Subcutaneous abdominal adipose tissue (tissue), 5 donors: ENCODE results near the gene CDK15.
"Not testable (repeated sequence)": the region's sequence is repeated elsewhere in the genome, so short reads cannot be mapped to it uniquely, and the experiment has no call there.

Experiments
- H3K27ac ChIP-seq: one replicate; pipeline ENCODE4 v1.7.0; 2013; ENCODE audit warnings: low read depth, mild to moderate bottlenecking, inconsistent platforms, low read length, moderate library complexity
- H3K27me3 ChIP-seq, 5 donors: one replicate each; pipeline ENCODE4 v1.7.0; 2013; ENCODE audit warnings: low read length in 5 of 5, inconsistent platforms in 1 of 5; ENCODE audit not compliant: control insufficient read depth in 5 of 5, insufficient read depth in 4 of 5
- H3K36me3 ChIP-seq, 5 donors: one replicate each; pipeline ENCODE4 v1.7.0; 2013; ENCODE audit warnings: low read length in 5 of 5; ENCODE audit not compliant: control insufficient read depth in 5 of 5, insufficient read depth in 5 of 5
- H3K4me1 ChIP-seq, 5 donors: one replicate each; pipeline ENCODE4 v1.7.0; 2013; ENCODE audit warnings: low read length in 5 of 5, mild to moderate bottlenecking in 3 of 5, moderate library complexity in 1 of 5; ENCODE audit not compliant: control insufficient read depth in 5 of 5, insufficient read depth in 5 of 5
- H3K4me3 ChIP-seq, 5 donors: one replicate each; pipeline ENCODE4 v1.7.0; 2013; ENCODE audit warnings: low read length in 5 of 5, low read depth in 1 of 5
- H3K9ac ChIP-seq, 5 donors: one replicate each; pipeline ENCODE4 v1.7.0; 2013; ENCODE audit warnings: low read length in 5 of 5, mild to moderate bottlenecking in 4 of 5, moderate library complexity in 3 of 5
- H3K9me3 ChIP-seq, 5 donors: one replicate each; pipeline ENCODE4 v1.7.0; 2013; ENCODE audit warnings: low read length in 5 of 5; ENCODE audit not compliant: control insufficient read depth in 5 of 5
- donor health status: healthy.
- donor health status: healthy.
- donor health status: healthy.
- donor health status: healthy.
- donor health status: healthy.

Gene CDK15

GRCh38 chr2:201840726-201841125 lies 34.4 kb downstream of the CDK15 start:
- Histone ChIP-seq H3K4me1 (no peaks in the 10 kb centered on the region), H3K4me3 (no peak overlapping the region), H3K36me3 (no peaks in the 10 kb centered on the region), H3K9me3 (peaks cover 0 to 3% (median 0%) of the 10 kb centered on the region in 5 donors), H3K9ac (no peak overlapping the region), H3K27me3 (peaks cover 0 to 3% (median 0%) of the 10 kb centered on the region in 5 donors), H3K27ac (no peak overlapping the region)

- peaks cover 0 to 2% (median 0%) of the 10 kb centered on the region in 5 donors for H3K4me1 ChIP-seq
- peaks cover 0 to 3% (median 0%) of the 10 kb centered on the region in 5 donors for H3K9me3 ChIP-seq
- no peaks in the 10 kb centered on the region for H3K36me3 ChIP-seq
- H3K27ac ChIP-seq, result no peak overlapping the region
- H3K27me3 ChIP-seq, result no peaks in the 10 kb centered on the region
- H3K4me3 ChIP-seq, result no peak overlapping the region
- no peak overlapping the region for H3K9ac ChIP-seq
Measured at GRCh38 chr2:201842131-201842860, 36.0 kb downstream of the CDK15 start.

- not testable (repeated sequence) for H3K27ac ChIP-seq, H3K4me1 ChIP-seq, H3K27me3 ChIP-seq, H3K4me3 ChIP-seq, H3K9me3 ChIP-seq, H3K9ac ChIP-seq, H3K36me3 ChIP-seq
Measured at GRCh38 chr2:201844922-201845321, 38.6 kb downstream of the CDK15 start.

GRCh38 chr2:201847481-201847880 lies 41.1 kb downstream of the CDK15 start:
- H3K9me3 ChIP-seq, result no peaks in the 10 kb centered on the region
- H3K27me3 ChIP-seq, result no peaks in the 10 kb centered on the region
- H3K36me3 ChIP-seq, result no peaks in the 10 kb centered on the region
- no peak overlapping the region for H3K27ac ChIP-seq
- H3K4me3 ChIP-seq, result no peak overlapping the region
- no peak overlapping the region for H3K9ac ChIP-seq
- peaks cover 0 to 2% (median 0%) of the 10 kb centered on the region in 5 donors for H3K4me1 ChIP-seq

- Histone ChIP-seq H3K9ac (no peak overlapping the region), H3K4me1 (no peaks in the 10 kb centered on the region), H3K27ac (no peak overlapping the region), H3K9me3 (no peaks in the 10 kb centered on the region), H3K4me3 (no peak overlapping the region), H3K27me3 (peaks cover 0 to 3% (median 0%) of the 10 kb centered on the region in 5 donors), H3K36me3 (no peaks in the 10 kb centered on the region)
Measured at GRCh38 chr2:201852462-201852861, 46.1 kb downstream of the CDK15 start.

- Histone ChIP-seq H3K27ac (no peak overlapping the region), H3K36me3 (no peaks in the 10 kb centered on the region), H3K4me1 (no peaks in the 10 kb centered on the region), H3K9me3 (no peaks in the 10 kb centered on the region), H3K27me3 (peaks cover 0 to 7% (median 0%) of the 10 kb centered on the region in 5 donors), H3K9ac (no peak overlapping the region), H3K4me3 (no peak overlapping the region)
Measured at GRCh38 chr2:201852878-201853415, 46.6 kb downstream of the CDK15 start.

GRCh38 chr2:201854221-201854801 lies 48.0 kb downstream of the CDK15 start:
- Histone ChIP-seq H3K4me3 (no peak overlapping the region), H3K27ac (no peak overlapping the region)

GRCh38 chr2:201854841-201855240 lies 48.5 kb downstream of the CDK15 start:
- no peak overlapping the region for H3K4me3 ChIP-seq
- H3K27ac ChIP-seq, result no peak overlapping the region
- no peaks in the 10 kb centered on the region for H3K36me3 ChIP-seq
- peaks cover 0 to 4% (median 0%) of the 10 kb centered on the region in 5 donors for H3K4me1 ChIP-seq
- no peaks in the 10 kb centered on the region for H3K9me3 ChIP-seq
- H3K9ac ChIP-seq, result no peak overlapping the region
- H3K27me3 ChIP-seq, result peaks cover 0 to 16% (median 2%) of the 10 kb centered on the region in 5 donors

More at GRCh38 chr2:201854221-201854801, 48.0 kb downstream of the CDK15 start:
- H3K9me3 ChIP-seq, result no peaks in the 10 kb centered on the region
- H3K9ac ChIP-seq, result no peak overlapping the region
- peaks cover 0 to 4% (median 0%) of the 10 kb centered on the region in 5 donors for H3K4me1 ChIP-seq
- no peaks in the 10 kb centered on the region for H3K36me3 ChIP-seq
- H3K27me3 ChIP-seq, result peaks cover 0 to 16% (median 2%) of the 10 kb centered on the region in 5 donors

- H3K27me3 ChIP-seq, result peaks cover 0 to 16% (median 2%) of the 10 kb centered on the region in 5 donors
- no peak overlapping the region for H3K9ac ChIP-seq
- H3K36me3 ChIP-seq, result no peaks in the 10 kb centered on the region
- H3K4me1 ChIP-seq, result peaks cover 0 to 4% (median 0%) of the 10 kb centered on the region in 5 donors
- no peak overlapping the region for H3K27ac ChIP-seq
- H3K4me3 ChIP-seq, result no peak overlapping the region
- no peaks in the 10 kb centered on the region for H3K9me3 ChIP-seq
Measured at GRCh38 chr2:201855356-201855755, 49.0 kb downstream of the CDK15 start.

GRCh38 chr2:201857326-201857725 lies 51.0 kb downstream of the CDK15 start:
- no peaks in the 10 kb centered on the region for H3K36me3 ChIP-seq
- H3K9me3 ChIP-seq, result no peaks in the 10 kb centered on the region
- H3K27me3 ChIP-seq, result peaks cover 0 to 16% (median 5%) of the 10 kb centered on the region in 5 donors
- no peak overlapping the region for H3K27ac ChIP-seq
- peaks cover 0 to 8% (median 0%) of the 10 kb centered on the region in 5 donors for H3K4me1 ChIP-seq
- no peak overlapping the region for H3K4me3 ChIP-seq
- no peak overlapping the region for H3K9ac ChIP-seq
